WTC11 (cell line): ENCODE measurements around the gene ZNF586.

Experiments used
- CBFB ChIP-seq: sonication (generic); formaldehyde crosslinking; IDR thresholded peaks from 2 replicates; pipeline ENCODE4 v1.8.1; 2022; ENCODE audit warnings: mild to moderate bottlenecking, low read depth, missing genetic modification reagents
- CTCF ChIP-seq: fragments of 200-600 bp; IDR thresholded peaks from 2 replicates; pipeline ENCODE4 v1.8.0; 2022; ENCODE audit warnings: antibody characterized with exemption
- FOXJ3 ChIP-seq: sonication (generic); formaldehyde crosslinking; IDR thresholded peaks from 2 replicates; pipeline ENCODE4 v1.9.0; 2021; ENCODE audit warnings: missing genetic modification reagents, mild to moderate bottlenecking, borderline replicate concordance
- MAX ChIP-seq: sonication (generic); formaldehyde crosslinking; IDR thresholded peaks from 2 replicates; pipeline ENCODE4 v1.8.0; 2022; ENCODE audit warnings: mild to moderate bottlenecking, missing genetic modification reagents
- MXD4 ChIP-seq: fragments of 250-450 bp; sonication (Bioruptor Pico); IDR thresholded peaks from 2 replicates; pipeline ENCODE4 v1.8.0; 2021; ENCODE audit warnings: mild to moderate bottlenecking, moderate library complexity, borderline replicate concordance
- NFE2L1 ChIP-seq: sonication (generic); formaldehyde crosslinking; IDR thresholded peaks from 2 replicates; pipeline ENCODE4 v1.8.1; 2023; ENCODE audit warnings: missing genetic modification reagents
- NR2C2 ChIP-seq: sonication (generic); formaldehyde crosslinking; IDR thresholded peaks from 2 replicates; pipeline ENCODE4 v1.8.0; 2022; ENCODE audit warnings: mild to moderate bottlenecking, missing genetic modification reagents
- PREB ChIP-seq: sonication (generic); formaldehyde crosslinking; IDR thresholded peaks from 2 replicates; pipeline ENCODE4 v1.8.1; 2022; ENCODE audit warnings: mild to moderate bottlenecking, missing genetic modification reagents, moderate library complexity, borderline replicate concordance
- SP1 ChIP-seq: sonication (generic); formaldehyde crosslinking; conservative IDR thresholded peaks from 2 replicates; pipeline ENCODE4 v1.8.1; 2022; ENCODE audit warnings: missing genetic modification reagents
- TEAD4 ChIP-seq: sonication (generic); formaldehyde crosslinking; IDR thresholded peaks from 2 replicates; pipeline ENCODE4 v1.8.0; 2022; ENCODE audit warnings: mild to moderate bottlenecking, missing genetic modification reagents
- TP53 ChIP-seq: sonication (generic); formaldehyde crosslinking; IDR thresholded peaks from 2 replicates; pipeline ENCODE4 v1.8.1; 2023; ENCODE audit warnings: mild to moderate bottlenecking, missing genetic modification reagents
- ZNF396 ChIP-seq: fragments of 250-450 bp; sonication (Bioruptor Pico); IDR thresholded peaks from 2 replicates; pipeline ENCODE4 v1.8.0; 2021; ENCODE audit warnings: mild to moderate bottlenecking, moderate library complexity, borderline replicate concordance

DNA sequence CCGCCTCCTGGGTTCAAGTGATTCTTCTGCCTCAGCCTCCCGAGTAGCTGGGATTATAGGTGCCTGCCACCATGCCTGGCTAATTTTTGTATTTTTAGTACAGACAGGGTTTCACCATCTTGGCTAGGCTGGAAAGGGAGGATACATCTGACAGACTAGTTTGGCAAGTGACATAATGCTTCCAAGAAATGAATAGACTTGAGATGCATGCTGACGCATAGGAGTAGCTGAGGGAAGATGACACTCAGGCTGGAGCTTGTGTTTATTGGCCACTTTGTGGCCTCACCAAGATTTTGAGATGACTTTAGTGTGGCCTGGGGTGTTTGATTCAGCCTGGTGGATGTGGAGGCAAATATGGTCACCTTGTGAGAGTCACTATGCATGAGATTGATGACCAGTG lies 4.0 kb downstream of the ZNF586 start:
- TF ChIP-seq CTCF (no peak), CBFB (CRISPR knock-in tag) (no peak), FOXJ3 (CRISPR knock-in tag) (no peak), ZNF396 (CRISPR knock-in tag) (no peak), TP53 (CRISPR knock-in tag) (no peak), MAX (CRISPR knock-in tag) (no peak), SP1 (CRISPR knock-in tag) (no peak), NFE2L1 (CRISPR knock-in tag) (no peak), NR2C2 (CRISPR knock-in tag) (no peak), TEAD4 (CRISPR knock-in tag) (no peak), PREB (CRISPR knock-in tag) (no peak), MXD4 (CRISPR knock-in tag) (no peak)
